Immature natural killer cell (primary cell): ENCODE results near the gene HNRNPL. TPM values are rescaled to one million over a fixed set of nuclear protein-coding genes. Genes with fewer than 3 reads are reported as not detected.
"Not testable (repeated sequence)": the region's sequence is repeated elsewhere in the genome, so short reads cannot be mapped to it uniquely, and the experiment has no call there.

Source experiments
- DNase-seq, 3 donors: peaks; one replicate each; pipeline ENCODE4 v3.0.0; 2022; ENCODE audit warnings: mixed read lengths in 1 of 3
- H3K27ac Mint-ChIP-seq, 6 donors: one replicate each; pipeline ENCODE4 v1.8.0; 2020; ENCODE audit warnings: mixed read lengths in 6 of 6, mild to moderate bottlenecking in 5 of 6, inconsistent platforms in 4 of 6, moderate library complexity in 3 of 6
- H3K27me3 Mint-ChIP-seq, 3 donors: one replicate each; pipeline ENCODE4 v1.8.0; 2020 to 2021; ENCODE audit warnings: low read depth in 3 of 3, mild to moderate bottlenecking in 3 of 3, mixed read lengths in 3 of 3, moderate library complexity in 3 of 3, inconsistent platforms in 1 of 3
- H3K36me3 Mint-ChIP-seq, 3 donors: one replicate each; pipeline ENCODE4 v1.8.0; 2020; ENCODE audit warnings: mixed read lengths in 3 of 3, inconsistent platforms in 2 of 3, mild to moderate bottlenecking in 2 of 3
- H3K4me1 Mint-ChIP-seq, 2 donors: one replicate each; pipeline ENCODE4 v1.8.0; 2020; ENCODE audit warnings: inconsistent platforms in 2 of 2, mild to moderate bottlenecking in 2 of 2, mixed read lengths in 2 of 2, moderate library complexity in 1 of 2
- H3K4me3 Mint-ChIP-seq, 5 donors: one replicate each; pipeline ENCODE4 v1.8.0; 2020; ENCODE audit warnings: mild to moderate bottlenecking in 5 of 5, mixed read lengths in 5 of 5, inconsistent platforms in 3 of 5, moderate library complexity in 3 of 5
- H3K9me3 Mint-ChIP-seq, 6 donors: one replicate each; pipeline ENCODE4 v1.8.0; 2020; ENCODE audit warnings: mild to moderate bottlenecking in 6 of 6, mixed read lengths in 6 of 6, inconsistent platforms in 4 of 6, moderate library complexity in 3 of 6
- polyA plus RNA-seq, 3 donors: library from polyadenylated mRNA; unstranded; fragments of 300-500 nt; fragmentation: Illumina TruSeq; gene quantifications; one replicate each; pipeline ENCODE4 v1.2.3, GENCODE V29; 2021

The HNRNPL gene
- polyA plus RNA-seq, 3 donors from 2014 or later, result 16.8 to 89.6 (median 69.0) TPM

- H3K36me3 Mint-ChIP-seq, result peaks cover 0 to 11% (median 5%) of the 10 kb centered on the region in 3 donors
These were observed 29.6 kb upstream of the HNRNPL start for GRCh38 chr19:38879400-38879751.

GRCh38 chr19:38878575-38879399, 29.0 kb upstream of the HNRNPL start:
- no peaks in the 10 kb centered on the region for H3K9me3 Mint-ChIP-seq
- peaks cover 31 to 36% of the 10 kb centered on the region in 2 donors for H3K4me1 Mint-ChIP-seq
- peak overlapping the region; percentile 89 to 96 (median 94) for H3K4me3 Mint-ChIP-seq
- H3K27me3 Mint-ChIP-seq, result peaks cover 2 to 7% (median 2%) of the 10 kb centered on the region in 3 donors
- H3K27ac Mint-ChIP-seq, result peak overlapping the region; percentile 94 to 99 (median 97)
- peak in 1 of 3 donors; percentile 11 for DNase-seq
- H3K36me3 Mint-ChIP-seq, result peaks cover 0 to 11% (median 7%) of the 10 kb centered on the region in 3 donors

More at GRCh38 chr19:38879400-38879751, 29.6 kb upstream of the HNRNPL start:
- DNase-seq, result no peak
- H3K27ac Mint-ChIP-seq, result peak overlapping the region in 5 of 6 donors; percentile 73 to 98 (median 95)
- peaks cover 2 to 9% (median 2%) of the 10 kb centered on the region in 3 donors for H3K27me3 Mint-ChIP-seq
- peaks cover 31 to 36% of the 10 kb centered on the region in 2 donors for H3K4me1 Mint-ChIP-seq
- H3K4me3 Mint-ChIP-seq, result no peak overlapping the region
- no peaks in the 10 kb centered on the region for H3K9me3 Mint-ChIP-seq

- Mint-ChIP-seq H3K36me3 (peaks cover 4 to 11% (median 7%) of the 10 kb centered on the region in 3 donors), H3K9me3 (no peaks in the 10 kb centered on the region), H3K27me3 (peaks cover 0 to 6% (median 2%) of the 10 kb centered on the region in 3 donors), H3K4me3 (peak within 1 kb of the TSS; percentile 89 to 96 (median 94)), H3K4me1 (peaks cover 31 to 36% of the 10 kb centered on the region in 2 donors), H3K27ac (peak within 1 kb of the TSS; percentile 94 to 99 (median 97))
- DNase-seq, result peak; percentile 61 to 67 (median 65)
These were observed 28.2 kb upstream of the HNRNPL start, which contains the start of gene RINL for GRCh38 chr19:38877781-38878574. RINL (minus strand) TSS chr19:38878275; CDS start chr19:38876742, 1,533 bp downstream.

GRCh38 chr19:38875656-38876395, 26.0 kb upstream of the HNRNPL start:
- Mint-ChIP-seq H3K9me3 (no peaks in the 10 kb centered on the region), H3K27ac (peak overlapping the region in 5 of 6 donors; percentile 53 to 97 (median 83)), H3K36me3 (peaks cover 4 to 13% (median 9%) of the 10 kb centered on the region in 3 donors), H3K4me3 (peak overlapping the region in 2 of 5 donors; percentile 12 to 21), H3K27me3 (peaks cover 0 to 2% (median 2%) of the 10 kb centered on the region in 3 donors), H3K4me1 (peaks cover 36 to 40% of the 10 kb centered on the region in 2 donors)
- no peak for DNase-seq

- Mint-ChIP-seq H3K36me3 (peaks cover 4 to 18% (median 9%) of the 10 kb centered on the region in 3 donors), H3K27ac (peak overlapping the region in 4 of 6 donors; percentile 2 to 79 (median 47)), H3K4me1 (peaks cover 45 to 51% of the 10 kb centered on the region in 2 donors)
- H3K27me3 Mint-ChIP-seq, DNase-seq, H3K4me3 Mint-ChIP-seq, H3K9me3 Mint-ChIP-seq: not testable (repeated sequence)
These were observed 23.6 kb upstream of the HNRNPL start for GRCh38 chr19:38873400-38873799.

GRCh38 chr19:38870612-38871011, 20.8 kb upstream of the HNRNPL start:
- H3K4me1 Mint-ChIP-seq, result peaks cover 35 to 36% of the 10 kb centered on the region in 2 donors
- no peaks in the 10 kb centered on the region for H3K9me3 Mint-ChIP-seq
- H3K27ac Mint-ChIP-seq, result peak overlapping the region; percentile 35 to 95 (median 90)
- H3K36me3 Mint-ChIP-seq, result peaks cover 4 to 18% (median 9%) of the 10 kb centered on the region in 3 donors
- peak overlapping the region; percentile 70 to 92 (median 75) for H3K4me3 Mint-ChIP-seq
- DNase-seq, result no peak
- peaks cover 5 to 7% (median 6%) of the 10 kb centered on the region in 3 donors for H3K27me3 Mint-ChIP-seq

DNA sequence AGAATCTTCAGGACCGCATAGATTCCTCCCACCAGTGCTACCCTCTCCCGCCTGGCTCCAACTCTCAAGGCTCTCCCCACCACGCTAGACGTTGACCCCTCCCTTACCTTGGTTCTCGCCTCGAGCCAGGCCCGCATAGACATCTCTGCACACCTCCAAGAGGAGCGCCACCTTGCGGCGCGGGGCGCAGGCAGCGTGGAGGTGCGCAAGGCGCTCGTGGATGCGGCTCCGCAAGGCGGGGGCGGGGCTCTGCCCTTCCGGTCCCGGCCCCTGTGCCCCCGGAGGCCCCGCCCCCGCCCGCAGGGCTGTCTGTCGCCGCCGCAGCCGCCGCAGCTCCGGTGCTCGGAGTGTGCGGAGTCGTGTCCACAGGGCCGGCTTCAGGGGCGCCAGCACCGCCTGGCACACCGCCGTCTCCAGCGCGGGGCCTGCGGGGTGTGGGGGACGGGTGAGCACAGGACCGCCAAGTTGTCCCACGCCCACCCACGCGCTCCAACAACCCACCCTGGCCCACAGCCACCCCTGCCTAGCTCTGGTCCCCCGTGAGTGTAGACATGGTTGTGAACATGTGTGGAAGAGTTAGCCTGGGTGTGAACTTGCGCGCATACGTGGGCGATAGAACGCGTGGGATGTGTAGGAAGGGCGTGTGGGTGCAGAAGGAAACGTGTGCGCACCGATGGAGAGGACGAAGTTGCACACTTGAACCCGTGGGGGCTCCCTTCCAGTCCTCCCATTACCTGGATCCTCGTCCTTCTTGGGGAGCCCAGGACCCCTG, 20.2 kb upstream of the HNRNPL start:
- Mint-ChIP-seq H3K9me3 (no peaks in the 10 kb centered on the region), H3K4me3 (peak overlapping the region; percentile 89 to 96 (median 90)), H3K36me3 (peaks cover 4 to 18% (median 9%) of the 10 kb centered on the region in 3 donors), H3K4me1 (peaks cover 39 to 42% of the 10 kb centered on the region in 2 donors), H3K27me3 (peaks cover 8 to 13% (median 12%) of the 10 kb centered on the region in 3 donors), H3K27ac (peak overlapping the region; percentile 88 to 97 (median 94))
- peak; percentile 91 to 95 (median 95) for DNase-seq

GRCh38 chr19:38869160-38869835, 19.5 kb upstream of the HNRNPL start:
- H3K4me1 Mint-ChIP-seq, result peaks cover 47 to 49% of the 10 kb centered on the region in 2 donors
- H3K36me3 Mint-ChIP-seq, result peaks cover 4 to 18% (median 9%) of the 10 kb centered on the region in 3 donors
- peak; percentile 44 to 48 (median 45) for DNase-seq
- H3K9me3 Mint-ChIP-seq, result no peaks in the 10 kb centered on the region
- peak overlapping the region; percentile 88 to 97 (median 94) for H3K27ac Mint-ChIP-seq
- peaks cover 12 to 20% (median 19%) of the 10 kb centered on the region in 3 donors for H3K27me3 Mint-ChIP-seq
- peak overlapping the region; percentile 89 to 96 (median 90) for H3K4me3 Mint-ChIP-seq

DNA sequence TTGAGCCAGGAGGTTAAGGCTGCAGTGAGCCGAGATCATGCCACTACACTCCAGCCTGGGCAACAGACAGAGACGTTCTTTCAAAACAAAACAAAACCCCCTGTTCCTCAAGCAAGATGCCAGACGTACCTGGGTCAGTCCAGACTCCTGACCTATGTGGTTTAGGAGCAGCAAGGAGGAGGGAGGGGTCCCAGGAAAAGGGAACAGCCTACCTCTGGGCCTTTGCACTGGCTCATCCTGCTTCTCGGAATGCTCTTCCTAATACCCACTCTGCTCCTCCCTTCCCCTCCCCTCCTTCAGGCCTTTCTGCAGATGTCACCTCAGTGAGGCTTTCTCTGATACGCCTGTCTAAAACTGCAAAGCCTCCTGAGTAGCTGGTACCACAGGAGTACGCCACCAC, 18.8 kb upstream of the HNRNPL start:
- Mint-ChIP-seq H3K27me3 (peaks cover 14 to 23% (median 22%) of the 10 kb centered on the region in 3 donors), H3K36me3 (peaks cover 4 to 15% (median 9%) of the 10 kb centered on the region in 3 donors), H3K4me3 (peak overlapping the region; percentile 89 to 96 (median 90)), H3K9me3 (no peaks in the 10 kb centered on the region), H3K4me1 (peaks cover 50 to 53% of the 10 kb centered on the region in 2 donors), H3K27ac (peak overlapping the region; percentile 77 to 96 (median 91))
- DNase-seq, result no peak

- peak overlapping the region in 1 of 5 donors; percentile 35 for H3K4me3 Mint-ChIP-seq
- H3K4me1 Mint-ChIP-seq, result peaks cover 62% of the 10 kb centered on the region in 2 donors
- H3K36me3 Mint-ChIP-seq, result peaks cover 0 to 9% (median 3%) of the 10 kb centered on the region in 3 donors
- peaks cover 14 to 26% (median 23%) of the 10 kb centered on the region in 3 donors for H3K27me3 Mint-ChIP-seq
- no peak for DNase-seq
- no peaks in the 10 kb centered on the region for H3K9me3 Mint-ChIP-seq
- H3K27ac Mint-ChIP-seq, result peak overlapping the region in 5 of 6 donors; percentile 35 to 81 (median 64)
These were observed 17.5 kb upstream of the HNRNPL start for GRCh38 chr19:38867171-38867780.

DNA sequence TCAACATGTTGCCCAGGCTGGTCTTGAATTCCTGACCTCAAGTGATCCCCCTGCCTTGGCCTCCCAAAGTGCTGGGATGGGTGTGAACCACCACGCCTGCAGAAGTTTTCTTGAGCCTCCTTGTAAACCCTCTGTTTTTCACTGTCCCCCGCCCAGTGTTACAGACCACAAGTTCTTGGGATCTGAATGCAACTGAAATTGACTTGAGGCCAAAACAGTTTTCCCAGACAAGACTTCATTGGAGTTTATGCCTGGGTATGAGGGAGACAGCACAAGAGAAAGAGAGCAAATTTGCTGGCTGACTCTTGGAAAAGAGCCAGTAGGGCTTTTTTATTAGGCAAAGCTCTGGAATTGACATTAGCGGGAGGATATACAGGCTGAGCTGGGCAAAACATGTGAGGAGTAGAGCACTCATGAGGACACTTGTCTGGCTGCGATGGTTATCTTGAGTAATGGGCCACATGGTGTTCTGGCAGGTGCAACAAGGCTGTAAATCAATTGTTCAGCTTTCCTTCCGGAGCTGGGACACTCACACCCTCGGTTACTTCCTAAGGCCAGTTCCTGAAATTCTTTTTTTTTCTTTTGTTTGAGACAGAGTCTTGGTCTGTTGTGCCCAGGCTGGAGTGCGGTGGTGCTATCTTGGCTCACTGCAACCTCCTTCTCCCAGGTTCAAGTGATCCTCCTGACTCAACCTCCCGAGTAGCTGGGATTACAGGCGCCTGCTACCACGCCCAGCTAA, 12.7 kb upstream of the HNRNPL start:
- Mint-ChIP-seq H3K27ac (peak overlapping the region in 4 of 6 donors; percentile 63 to 79 (median 76)), H3K27me3 (peaks cover 18 to 24% (median 20%) of the 10 kb centered on the region in 3 donors), H3K4me3 (peak overlapping the region in 1 of 5 donors; percentile 58), H3K36me3 (no peaks in the 10 kb centered on the region), H3K9me3 (no peaks in the 10 kb centered on the region), H3K4me1 (peaks cover 46 to 50% of the 10 kb centered on the region in 2 donors)
- no peak for DNase-seq
